Measurements from ENCODE around the gene TANGO2. TPM values are rescaled to one million over a fixed set of nuclear protein-coding genes. Genes with fewer than 3 reads are reported as not detected.

The TANGO2 gene
- total and polyA plus RNA-seq, 9 of the 15 experiments (the other 6 are each of a cell fraction or from before 2014, with no cell fraction given), result 15.5 to 94.9 (median 70.1) TPM

- TF ChIP-seq HINFP (tag; conservative IDR thresholded peaks at IDR 0.05; ENCODE audit: low read depth), result no peak
- no peak for TF ChIP-seq ARID2 (IDR thresholded peaks at IDR 0.05)
- no peak for TF ChIP-seq CREB3 (tag; conservative IDR thresholded peaks at IDR 0.05; ENCODE audit: low read depth)
- TF ChIP-seq ZBTB5 (IDR thresholded peaks at IDR 0.05), result no peak
- no peak for TF ChIP-seq ZNF224 (CRISPR knock-in tag; IDR thresholded peaks at IDR 0.05)
- TF ChIP-seq ZNF586 (CRISPR knock-in tag; conservative IDR thresholded peaks at IDR 0.05), result no peak
- TF ChIP-seq ZNF146 (CRISPR knock-in tag; IDR thresholded peaks at IDR 0.05; ENCODE audit: unreplicated experiment), result no peak
- no peak for TF ChIP-seq CREB5 (CRISPR knock-in tag; IDR thresholded peaks at IDR 0.05)
- no peak for TF ChIP-seq TSHZ1 (CRISPR knock-in tag; IDR thresholded peaks at IDR 0.05)
- no peak for TF ChIP-seq NR2F6 (CRISPR knock-in tag; IDR thresholded peaks at IDR 0.05)
- no peak for TF ChIP-seq POLR3A (IDR thresholded peaks at IDR 0.05; ENCODE audit: borderline replicate concordance, extremely low read depth, insufficient read depth, insufficient read length)
These were observed 19.7 kb downstream of the TANGO2 start (continued) for GRCh38 chr22:20040327-20041200.

Measured in K562 (cell line).